Measurements from ENCODE around the gene TTC33. TPM values are rescaled to one million over a fixed set of nuclear protein-coding genes. Genes with fewer than 3 reads are reported as not detected.

Gene TTC33
- total and polyA plus RNA-seq, 2 of the 4 experiments (the other 2 are of a cell fraction), result 3.1 to 8.1 TPM

GRCh38 chr5:40607202-40607601 lies 148.6 kb downstream of the TTC33 start:
- DNase-seq (no peak), ATAC-seq (ENCODE audit: low read depth) (no peak)
- no peak overlapping the region for H2BK20ac ChIP-seq (ENCODE audit: low read depth, low read length)
- no peak overlapping the region for H2BK5ac ChIP-seq (ENCODE audit: low read depth, low read length, poor library complexity, severe bottlenecking)
- H3K4ac ChIP-seq (ENCODE audit: low read depth, low read length), result no peak overlapping the region
- no peak overlapping the region for H3K27ac ChIP-seq (ENCODE audit: insufficient read depth, low read length)
- in situ Hi-C loops (cut with MboI; ENCODE audit: low sequenced_read_pairs) (no loop called here), dilution Hi-C loops (cut with HindIII; ENCODE audit: low sequenced_read_pairs, unreplicated experiment) (no loop called here), intact Hi-C loops (cut with micrococcal nuclease) (no loop called here)
- POLR2A ChIA-PET (ENCODE audit: unreplicated experiment), result no interaction called here
- H3K79me1 ChIP-seq (ENCODE audit: low read depth in 1 of 2, low read length in 2 of 2), result no peaks in the 10 kb centered on the region
- H3K4me1 ChIP-seq (ENCODE audit: control insufficient read depth, insufficient read depth, low read length), result peaks cover 5% of the 10 kb centered on the region; the same call in 1 of the 2 replicates
- no peak overlapping the region; the same call in 2 of the 3 replicates for H2BK15ac ChIP-seq (ENCODE audit: low read depth, low read length)
- H4K20me1 ChIP-seq (ENCODE audit: insufficient read depth, low read length), result no peaks in the 10 kb centered on the region
- H4K8ac ChIP-seq (ENCODE audit: low read depth in 2 of 2, low read length in 2 of 2), result no peak overlapping the region
- H2AK9ac ChIP-seq (replicated peaks; ENCODE audit: low read depth, low read length, poor library complexity), result no peak overlapping the region
- H3K9ac ChIP-seq (ENCODE audit: low read depth, low read length), result no peak overlapping the region
- TF ChIP-seq MAZ (IDR thresholded peaks at IDR 0.05; ENCODE audit: borderline replicate concordance, low read depth, low read length) (no peak), USF2 (IDR thresholded peaks at IDR 0.05; ENCODE audit: low read depth, low read length) (no peak), RFX5 (IDR thresholded peaks at IDR 0.05; ENCODE audit: low read depth, low read length) (no peak), BHLHE40 (IDR thresholded peaks at IDR 0.05; ENCODE audit: low read depth, low read length) (no peak), RAD21 (IDR thresholded peaks at IDR 0.05; ENCODE audit: low read length) (no peak), FOS (IDR thresholded peaks at IDR 0.05; ENCODE audit: low read depth, low read length) (no peak), CTCF (conservative IDR thresholded peaks at IDR 0.05; ENCODE audit: low read depth, low read length) (no peak), MAFK (IDR thresholded peaks at IDR 0.05; ENCODE audit: low read depth, low read length) (no peak), MXI1 (IDR thresholded peaks at IDR 0.05; ENCODE audit: borderline replicate concordance, low read depth, low read length) (no peak), SMC3 (IDR thresholded peaks at IDR 0.05; ENCODE audit: low read depth, low read length) (no peak), POLR2A (IDR thresholded peaks at IDR 0.05; ENCODE audit: low read depth, low read length) (no peak), NFE2L2 (IDR thresholded peaks at IDR 0.05; ENCODE audit: low read depth, low read length) (no peak), CEBPB (IDR thresholded peaks at IDR 0.05; ENCODE audit: low read depth, low read length) (no peak), CHD1 (IDR thresholded peaks at IDR 0.05; ENCODE audit: low read depth, low read length) (no peak), ELK1 (IDR thresholded peaks at IDR 0.05; ENCODE audit: borderline replicate concordance, low read depth, low read length) (no peak), RCOR1 (IDR thresholded peaks at IDR 0.05; ENCODE audit: insufficient replicate concordance, low read length) (no peak)
- no peak overlapping the region for H2AK5ac ChIP-seq (ENCODE audit: low read depth, low read length)
- no peaks in the 10 kb centered on the region for H3K27me3 ChIP-seq (ENCODE audit: control insufficient read depth, insufficient read depth, low read length)
- no peak overlapping the region for H2AFZ ChIP-seq (replicated peaks; ENCODE audit: low read length, poor library complexity)
- CTCF ChIA-PET, result interaction anchor here (0.5 kb wide), 1 partner anchor 18 kb away, joined by 5 read pairs; no protein-coding TSS in a partner anchor
- no TSS peak for BruUV-seq (replicated peaks)
- H4K91ac ChIP-seq (ENCODE audit: insufficient read depth, low read depth, low read length), result no peak overlapping the region
- no peak overlapping the region for H3K23ac ChIP-seq (ENCODE audit: low read depth, low read length)
- no peak overlapping the region for H3K4me3 ChIP-seq (ENCODE audit: insufficient read depth, low read depth, low read length)
- H3K56ac ChIP-seq (ENCODE audit: extremely low read depth, insufficient read depth, low read length), result no peak overlapping the region
- no peak overlapping the region for H4K5ac ChIP-seq (ENCODE audit: low read depth, low read length)
- no peak overlapping the region for H3K14ac ChIP-seq (replicated peaks; ENCODE audit: low read depth, low read length)
- H3K36me3 ChIP-seq (ENCODE audit: control insufficient read depth, insufficient read depth, low read length), result no peaks in the 10 kb centered on the region
- WGBS, 2 experiments (ENCODE audit: extremely low coverage in 2 of 2, insufficient read length in 1 of 2), result no CpG with 5 or more reads among the region's 3 CpGs
- no peak overlapping the region for H3K4me2 ChIP-seq (ENCODE audit: low read depth, low read length)
- H3K9me1 ChIP-seq (ENCODE audit: insufficient read depth, low read length), result peaks cover 4% of the 10 kb centered on the region
- H2BK120ac ChIP-seq (ENCODE audit: low read depth, low read length), result no peak overlapping the region
- H3K18ac ChIP-seq (ENCODE audit: low read depth, low read length), result no peak overlapping the region
- no peaks in the 10 kb centered on the region for H3K9me3 ChIP-seq (ENCODE audit: control insufficient read depth, insufficient read depth, low read length)

All from IMR-90 (cell line).